Type B pancreatic cell (in vitro differentiated cells): ENCODE results near the gene TECPR2. TPM values are rescaled to one million over a fixed set of nuclear protein-coding genes. Genes with fewer than 3 reads are reported as not detected.
A peak's percentile ranks its signal among the peaks of the same experiment; 100 is the strongest.

ENCODE experiments used
- DNase-seq: peaks from one replicate; pipeline ENCODE4 v3.0.0; 2021; ENCODE audit warnings: mixed read lengths; ENCODE audit not compliant: unreplicated experiment; ENCODE audit errors: extremely low spot score
- H3K27ac Mint-ChIP-seq: 2 replicates; pipeline ENCODE4 v1.8.0; 2021; ENCODE audit warnings: mild to moderate bottlenecking, mixed read lengths
- H3K27me3 Mint-ChIP-seq: 2 replicates; pipeline ENCODE4 v1.8.0; 2021; ENCODE audit warnings: mixed read lengths
- H3K36me3 Mint-ChIP-seq: 2 replicates; pipeline ENCODE4 v1.8.0; 2021; ENCODE audit warnings: mixed read lengths
- H3K4me1 Mint-ChIP-seq: one replicate; pipeline ENCODE4 v1.8.0; 2021; ENCODE audit warnings: mixed read lengths; ENCODE audit not compliant: unreplicated experiment
- H3K4me3 Mint-ChIP-seq: 2 replicates; pipeline ENCODE4 v1.8.0; 2021; ENCODE audit warnings: mild to moderate bottlenecking, mixed read lengths
- H3K9me3 Mint-ChIP-seq: 2 replicates; pipeline ENCODE4 v1.8.0; 2021; ENCODE audit warnings: mixed read lengths
- total RNA-seq: library from RNA; stranded (reverse); gene quantifications from 2 replicates; pipeline ENCODE4 v1.2.1, GENCODE V29; 2021; ENCODE audit warnings: low replicate concordance
- TF ChIP-seq, protein P1 (sequence below): fragments of 200-600 bp; sonication (generic); conservative IDR thresholded peaks from 2 replicates; pipeline ENCODE4 v1.5.0; 2021; ENCODE audit warnings: antibody characterized with exemption, mild to moderate bottlenecking

The TECPR2 gene
- total RNA-seq, 1 donor from 2014 or later = 25.5 TPM

DNA sequence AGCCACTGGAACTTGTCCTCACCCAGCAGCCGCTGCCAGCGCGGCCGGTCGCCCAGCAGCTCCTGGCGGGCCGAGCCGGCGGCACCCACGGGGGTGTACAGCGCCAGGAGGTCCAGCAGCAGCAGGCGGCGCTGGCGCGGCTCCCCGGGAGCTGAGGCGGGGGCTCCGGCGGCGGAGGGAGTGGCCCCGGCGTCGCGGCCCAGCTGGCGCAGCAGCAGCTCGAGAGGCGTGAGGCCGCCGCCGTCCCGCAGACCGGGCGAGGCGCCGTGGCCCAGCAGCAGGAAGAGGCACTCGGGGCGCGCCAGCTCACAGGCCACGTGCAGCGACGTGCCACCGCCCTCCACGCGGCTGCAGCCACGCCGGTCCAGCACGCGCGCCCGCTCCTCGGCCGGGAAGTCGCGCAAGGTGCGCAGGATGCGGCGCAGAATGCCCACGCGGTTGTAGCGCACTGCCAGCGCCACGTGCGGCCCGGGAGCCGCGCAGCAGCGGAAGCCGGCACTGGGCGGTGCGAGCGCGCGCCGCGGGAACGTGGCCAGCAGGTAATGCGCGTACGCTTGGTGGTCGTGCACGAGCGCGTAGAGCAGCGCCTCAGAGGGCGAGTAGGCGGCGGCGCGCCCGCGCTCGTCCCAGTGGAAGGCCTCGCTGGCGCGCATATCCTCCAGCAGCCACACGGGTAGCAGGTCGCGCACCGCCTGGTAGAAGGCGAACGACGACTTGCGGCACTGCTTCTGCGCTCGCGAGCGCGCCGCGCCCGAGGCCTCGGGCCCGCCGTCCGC, 144.5 kb downstream of the TECPR2 start:
- Mint-ChIP-seq H3K27ac (no peak overlapping the region), H3K4me3 (no peak overlapping the region), H3K36me3 (peaks cover 4% of the 10 kb centered on the region), H3K27me3 (no peaks in the 10 kb centered on the region), H3K9me3 (no peaks in the 10 kb centered on the region), H3K4me1 (peaks cover 21% of the 10 kb centered on the region)
- TF ChIP-seq, protein P1, sequence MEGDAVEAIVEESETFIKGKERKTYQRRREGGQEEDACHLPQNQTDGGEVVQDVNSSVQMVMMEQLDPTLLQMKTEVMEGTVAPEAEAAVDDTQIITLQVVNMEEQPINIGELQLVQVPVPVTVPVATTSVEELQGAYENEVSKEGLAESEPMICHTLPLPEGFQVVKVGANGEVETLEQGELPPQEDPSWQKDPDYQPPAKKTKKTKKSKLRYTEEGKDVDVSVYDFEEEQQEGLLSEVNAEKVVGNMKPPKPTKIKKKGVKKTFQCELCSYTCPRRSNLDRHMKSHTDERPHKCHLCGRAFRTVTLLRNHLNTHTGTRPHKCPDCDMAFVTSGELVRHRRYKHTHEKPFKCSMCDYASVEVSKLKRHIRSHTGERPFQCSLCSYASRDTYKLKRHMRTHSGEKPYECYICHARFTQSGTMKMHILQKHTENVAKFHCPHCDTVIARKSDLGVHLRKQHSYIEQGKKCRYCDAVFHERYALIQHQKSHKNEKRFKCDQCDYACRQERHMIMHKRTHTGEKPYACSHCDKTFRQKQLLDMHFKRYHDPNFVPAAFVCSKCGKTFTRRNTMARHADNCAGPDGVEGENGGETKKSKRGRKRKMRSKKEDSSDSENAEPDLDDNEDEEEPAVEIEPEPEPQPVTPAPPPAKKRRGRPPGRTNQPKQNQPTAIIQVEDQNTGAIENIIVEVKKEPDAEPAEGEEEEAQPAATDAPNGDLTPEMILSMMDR = no peak
- no peak for DNase-seq

DNA sequence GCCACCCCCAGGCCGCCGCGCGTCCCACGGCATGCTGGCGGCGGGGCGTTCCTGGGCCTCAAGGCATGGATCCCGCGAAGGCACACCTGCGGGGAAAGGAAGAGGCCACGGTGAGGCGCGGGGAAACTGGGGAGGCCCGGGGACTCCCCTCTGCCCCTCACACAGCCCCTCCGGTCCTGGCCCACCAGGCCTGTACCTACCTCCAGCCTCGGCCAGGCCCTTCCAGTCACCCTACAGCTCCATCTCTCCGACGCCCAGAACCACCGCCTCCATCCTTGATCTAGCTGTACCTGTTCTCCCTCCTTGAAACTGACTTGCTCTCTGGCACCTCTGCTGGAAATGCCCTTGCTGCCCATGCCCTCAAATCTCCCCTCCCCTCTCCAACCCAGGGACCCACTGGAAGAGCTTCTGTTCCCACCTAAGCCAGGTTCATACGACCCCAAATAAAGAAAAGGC, 145.1 kb downstream of the TECPR2 start:
- no peak for DNase-seq
- peak overlapping the region; percentile 90 for H3K4me3 Mint-ChIP-seq
- peaks cover 4% of the 10 kb centered on the region for H3K36me3 Mint-ChIP-seq
- TF ChIP-seq, protein P1 = peak; percentile 25
- H3K4me1 Mint-ChIP-seq = peaks cover 21% of the 10 kb centered on the region
- no peaks in the 10 kb centered on the region for H3K9me3 Mint-ChIP-seq
- H3K27me3 Mint-ChIP-seq = no peaks in the 10 kb centered on the region
- peak overlapping the region; percentile 98 for H3K27ac Mint-ChIP-seq

DNA sequence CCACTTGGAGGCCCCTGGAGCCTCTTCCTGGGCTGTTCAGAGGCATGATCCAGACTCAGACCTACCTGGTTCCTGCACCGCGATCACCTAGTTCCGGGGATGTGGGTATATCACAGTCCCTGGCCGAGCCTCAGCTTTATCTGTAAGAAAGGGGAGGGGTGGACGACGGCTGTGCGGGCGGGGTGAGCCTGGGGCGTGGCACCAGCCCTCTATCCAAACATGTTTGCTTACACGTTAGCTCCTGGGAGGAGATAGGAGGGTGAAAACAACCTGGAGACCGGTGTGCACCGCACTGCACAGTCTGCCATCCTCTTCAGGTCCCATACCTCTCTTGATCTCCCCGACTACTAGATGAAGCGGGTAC, 145.7 kb downstream of the TECPR2 start:
- no peak for DNase-seq
- Mint-ChIP-seq H3K27ac (peak overlapping the region; percentile 98), H3K9me3 (no peaks in the 10 kb centered on the region), H3K4me1 (peaks cover 21% of the 10 kb centered on the region), H3K27me3 (no peaks in the 10 kb centered on the region), H3K36me3 (peaks cover 4% of the 10 kb centered on the region), H3K4me3 (peak overlapping the region; percentile 90)
- TF ChIP-seq, protein P1 = no peak

DNA sequence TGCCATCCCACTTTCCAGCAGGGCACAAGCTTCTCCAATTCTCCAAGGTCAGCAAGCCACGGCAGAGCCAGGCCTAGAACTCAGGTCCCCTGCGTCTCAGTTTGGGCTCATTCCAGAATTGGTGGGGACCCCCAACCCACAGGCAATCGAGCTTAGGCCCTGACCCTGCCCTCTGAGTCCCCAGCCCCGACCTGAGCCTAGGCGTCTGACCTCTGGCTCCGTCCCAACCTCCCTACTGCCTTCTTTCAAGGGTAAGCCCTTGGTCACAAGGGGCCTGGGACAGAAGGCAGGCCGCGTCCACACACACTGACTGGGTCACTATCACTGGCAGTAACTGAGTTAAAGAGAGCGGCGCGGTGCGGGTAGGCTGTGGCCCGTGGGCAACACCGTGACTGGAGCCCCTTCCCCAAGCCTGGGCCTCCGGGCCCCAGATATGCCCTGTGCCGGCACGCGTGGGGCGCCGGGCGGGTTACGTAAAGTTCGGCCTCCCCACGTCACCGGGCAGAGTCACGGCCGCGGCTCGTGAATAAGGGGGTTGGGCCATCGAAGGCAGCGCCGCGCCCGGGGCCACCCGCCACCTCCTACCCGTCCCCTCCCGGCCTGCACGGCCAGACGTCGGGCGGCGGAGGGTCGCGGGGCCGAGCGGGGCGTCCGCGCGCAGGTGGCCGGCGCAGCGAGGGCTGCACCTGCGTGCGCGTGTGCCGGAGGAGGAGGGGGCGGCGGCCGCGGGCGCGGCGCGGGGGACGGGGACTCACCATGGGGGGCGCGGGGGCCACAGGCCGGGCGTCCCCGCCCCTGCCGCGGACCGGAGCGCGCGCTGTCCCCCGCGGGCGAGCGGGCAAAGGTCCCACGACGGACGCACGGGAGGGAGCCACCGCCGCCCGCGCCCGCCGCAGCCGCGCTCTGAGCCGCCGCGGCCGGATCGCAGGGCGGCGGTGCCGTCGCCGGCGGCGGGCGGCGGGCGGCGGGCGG, 146.3 kb downstream of the TECPR2 start:
- Mint-ChIP-seq H3K9me3 (no peaks in the 10 kb centered on the region), H3K4me1 (peaks cover 21% of the 10 kb centered on the region), H3K27me3 (no peaks in the 10 kb centered on the region), H3K27ac (peak overlapping the region; percentile 98), H3K36me3 (peaks cover 4% of the 10 kb centered on the region), H3K4me3 (peak overlapping the region; percentile 90)
- DNase-seq = no peak
- TF ChIP-seq, protein P1 = no peak

DNA sequence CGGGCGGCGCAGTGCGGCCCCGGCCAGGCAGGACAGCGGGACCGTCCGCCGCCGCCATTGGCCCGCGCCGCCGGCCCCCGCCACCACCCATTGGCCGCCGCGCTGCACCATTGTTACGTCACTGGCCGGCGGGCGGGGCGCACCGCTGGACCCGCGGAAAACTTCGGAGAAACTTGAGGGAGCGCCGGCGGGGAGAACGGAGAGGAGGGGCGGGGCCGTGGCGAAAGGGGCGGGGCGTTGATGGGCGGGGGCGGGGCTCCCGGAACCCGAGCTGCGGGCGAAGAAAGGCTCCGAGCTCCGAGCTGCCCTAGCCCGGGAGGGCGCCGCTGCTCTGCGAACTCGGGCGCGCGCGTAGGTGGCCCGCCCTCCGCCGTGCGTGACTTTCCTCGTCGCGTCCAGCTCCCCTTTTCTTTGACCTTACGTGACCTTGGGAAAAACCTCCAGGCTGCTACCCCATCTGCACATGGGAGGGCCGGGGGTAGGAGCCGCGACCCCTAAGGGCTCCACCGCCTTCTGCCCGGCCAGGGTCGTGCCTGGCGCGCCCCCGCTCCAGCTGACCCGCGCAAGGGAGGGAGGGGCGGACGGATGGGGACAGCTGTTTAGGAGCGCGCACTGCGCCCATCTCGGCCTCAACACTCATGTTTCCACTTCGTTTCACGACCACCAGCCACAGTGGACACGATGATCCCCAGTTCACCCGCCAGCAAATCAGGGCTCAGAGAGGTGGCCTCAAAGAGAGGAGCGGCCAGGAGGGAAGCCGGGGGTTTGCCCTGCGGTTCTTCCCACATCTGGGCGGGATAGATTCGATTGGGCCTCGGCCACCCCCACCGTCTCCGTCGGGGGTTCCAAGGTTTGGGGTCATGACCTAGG, 147.2 kb downstream of the TECPR2 start, which contains the start of gene ANKRD9:
Gene ANKRD9, minus strand, starts transcription at position 31 of the 870 bp plus-strand sequence. CDS start 1,887 bp downstream, outside the sequence.
- H3K36me3 Mint-ChIP-seq = peaks cover 4% of the 10 kb centered on the region
- TF ChIP-seq, protein P1 = no peak
- peak; percentile 96 for DNase-seq
- peak within 1 kb of the TSS; percentile 90 for H3K4me3 Mint-ChIP-seq
- H3K27ac Mint-ChIP-seq = peak within 1 kb of the TSS; percentile 98
- peaks cover 21% of the 10 kb centered on the region for H3K4me1 Mint-ChIP-seq
- no peaks in the 10 kb centered on the region for H3K27me3 Mint-ChIP-seq
- H3K9me3 Mint-ChIP-seq = no peaks in the 10 kb centered on the region
